ENCODE data around the gene CDK7.

CDK7 gene

GRCh38 chr5:69326365-69326764 lies 91.7 kb downstream of the CDK7 start:
- H3K36me3 ChIP-seq (ENCODE audit: control insufficient read depth in 1 of 2, insufficient read depth in 2 of 2, low read length in 2 of 2), result no peaks in the 10 kb centered on the region
- no peaks in the 10 kb centered on the region for H3K4me1 ChIP-seq (ENCODE audit: control insufficient read depth in 1 of 2, insufficient read depth in 2 of 2, low read length in 2 of 2)

More at GRCh38 chr5:69326365-69326764, 91.7 kb downstream of the CDK7 start:
- Histone ChIP-seq H3K27ac (ENCODE audit: low read length) (no peak overlapping the region), H3K27me3 (ENCODE audit: low read depth, low read length) (no peaks in the 10 kb centered on the region), H3K4me3 (ENCODE audit: low read depth in 1 of 2, low read length in 2 of 2) (no peak overlapping the region), H3K9me3 (ENCODE audit: control insufficient read depth in 1 of 2, low read length in 2 of 2) (no peaks in the 10 kb centered on the region)

Measured in muscle layer of duodenum (tissue), 2 donors.